ENCODE data around the gene ERFE. TPM values are rescaled to one million over a fixed set of nuclear protein-coding genes. Genes with fewer than 3 reads are reported as not detected.

Gene ERFE
- total RNA-seq, 1 experiment from 2014 or later, result 18.1 TPM

DNA sequence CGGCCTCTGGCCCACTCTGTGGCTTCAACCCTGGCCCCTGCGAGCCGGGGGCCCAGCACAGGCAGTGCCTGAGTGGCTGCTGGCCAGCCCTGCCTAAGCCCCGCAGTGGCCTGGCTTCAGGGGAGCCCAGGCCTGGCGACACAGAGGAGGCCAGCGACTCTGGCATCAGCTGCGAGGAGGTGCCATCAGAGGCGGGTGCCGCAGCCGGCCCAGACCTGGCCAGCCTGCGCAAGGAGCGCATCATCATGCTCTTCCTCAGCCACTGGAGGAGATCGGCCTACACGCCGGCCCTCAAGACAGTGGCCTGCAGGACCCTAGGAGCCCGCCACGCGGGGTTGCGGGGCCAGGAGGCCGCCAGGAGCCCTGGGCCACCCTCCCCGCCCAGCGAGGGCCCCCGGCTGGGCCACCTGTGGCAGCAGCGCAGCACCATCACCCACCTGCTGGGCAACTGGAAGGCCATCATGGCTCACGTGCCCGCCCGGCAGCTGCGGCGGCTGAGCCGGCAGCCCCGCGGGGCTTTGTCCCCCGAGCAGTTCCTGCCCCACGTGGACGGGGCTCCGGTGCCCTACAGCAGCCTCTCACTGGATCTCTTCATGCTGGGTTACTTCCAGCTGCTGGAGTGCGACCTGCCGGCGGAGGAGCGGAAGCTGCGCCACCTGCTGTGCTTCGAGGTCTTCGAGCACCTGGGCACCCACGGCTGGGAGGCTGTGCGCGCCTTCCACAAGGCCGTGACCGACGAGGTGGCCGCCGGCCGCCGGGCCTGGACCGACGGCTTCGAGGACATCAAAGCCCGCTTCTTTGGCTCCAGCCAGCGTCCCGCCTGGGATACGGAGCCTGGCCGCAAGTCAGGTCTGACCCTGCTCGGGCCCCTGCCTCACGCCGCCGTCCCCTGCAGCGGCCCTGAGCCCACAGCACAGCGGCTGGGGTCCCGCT, 27.8 kb upstream of the ERFE start:
- TF ChIP-seq CTCF (IDR thresholded peaks at IDR 0.05; ENCODE audit: unreplicated experiment), result no peak
- H3K4me3 Mint-ChIP-seq (ENCODE audit: unreplicated experiment), result no peak overlapping the region
- DNase-seq (ENCODE audit: unreplicated experiment), result no peak
- no peaks in the 10 kb centered on the region for H3K27me3 Mint-ChIP-seq (ENCODE audit: insufficient read depth, unreplicated experiment)
- intact Hi-C loops (cut with micrococcal nuclease), result no loop called here
- ChIA-PET POLR2A (no interaction called here), CTCF (no interaction called here)
- BruUV-seq (replicated peaks), result no TSS peak
- no peaks in the 10 kb centered on the region for H3K36me3 Mint-ChIP-seq (ENCODE audit: insufficient read depth, unreplicated experiment)
- H3K27ac Mint-ChIP-seq (ENCODE audit: low read depth, unreplicated experiment), result no peak overlapping the region
- no peaks in the 10 kb centered on the region for H3K4me1 Mint-ChIP-seq (ENCODE audit: insufficient read depth, unreplicated experiment)
- no peaks in the 10 kb centered on the region for H3K9me3 Mint-ChIP-seq (ENCODE audit: unreplicated experiment)

GRCh38 chr2:238131761-238132462, 26.9 kb upstream of the ERFE start:
- no peak for DNase-seq (ENCODE audit: unreplicated experiment)
- intact Hi-C loops (cut with micrococcal nuclease), result no loop called here
- Mint-ChIP-seq H3K27me3 (ENCODE audit: insufficient read depth, unreplicated experiment) (no peaks in the 10 kb centered on the region), H3K36me3 (ENCODE audit: insufficient read depth, unreplicated experiment) (no peaks in the 10 kb centered on the region), H3K27ac (ENCODE audit: low read depth, unreplicated experiment) (no peak overlapping the region), H3K4me1 (ENCODE audit: insufficient read depth, unreplicated experiment) (no peaks in the 10 kb centered on the region), H3K9me3 (ENCODE audit: unreplicated experiment) (no peaks in the 10 kb centered on the region), H3K4me3 (ENCODE audit: unreplicated experiment) (no peak overlapping the region)
- no peak for TF ChIP-seq CTCF (IDR thresholded peaks at IDR 0.05; ENCODE audit: unreplicated experiment)
- BruUV-seq (replicated peaks), result no TSS peak
- POLR2A ChIA-PET, result no interaction called here
- CTCF ChIA-PET, result interaction anchor here (0.7 kb wide), 1 partner anchor 45 kb away, joined by 3 read pairs; no protein-coding TSS in a partner anchor

DNA sequence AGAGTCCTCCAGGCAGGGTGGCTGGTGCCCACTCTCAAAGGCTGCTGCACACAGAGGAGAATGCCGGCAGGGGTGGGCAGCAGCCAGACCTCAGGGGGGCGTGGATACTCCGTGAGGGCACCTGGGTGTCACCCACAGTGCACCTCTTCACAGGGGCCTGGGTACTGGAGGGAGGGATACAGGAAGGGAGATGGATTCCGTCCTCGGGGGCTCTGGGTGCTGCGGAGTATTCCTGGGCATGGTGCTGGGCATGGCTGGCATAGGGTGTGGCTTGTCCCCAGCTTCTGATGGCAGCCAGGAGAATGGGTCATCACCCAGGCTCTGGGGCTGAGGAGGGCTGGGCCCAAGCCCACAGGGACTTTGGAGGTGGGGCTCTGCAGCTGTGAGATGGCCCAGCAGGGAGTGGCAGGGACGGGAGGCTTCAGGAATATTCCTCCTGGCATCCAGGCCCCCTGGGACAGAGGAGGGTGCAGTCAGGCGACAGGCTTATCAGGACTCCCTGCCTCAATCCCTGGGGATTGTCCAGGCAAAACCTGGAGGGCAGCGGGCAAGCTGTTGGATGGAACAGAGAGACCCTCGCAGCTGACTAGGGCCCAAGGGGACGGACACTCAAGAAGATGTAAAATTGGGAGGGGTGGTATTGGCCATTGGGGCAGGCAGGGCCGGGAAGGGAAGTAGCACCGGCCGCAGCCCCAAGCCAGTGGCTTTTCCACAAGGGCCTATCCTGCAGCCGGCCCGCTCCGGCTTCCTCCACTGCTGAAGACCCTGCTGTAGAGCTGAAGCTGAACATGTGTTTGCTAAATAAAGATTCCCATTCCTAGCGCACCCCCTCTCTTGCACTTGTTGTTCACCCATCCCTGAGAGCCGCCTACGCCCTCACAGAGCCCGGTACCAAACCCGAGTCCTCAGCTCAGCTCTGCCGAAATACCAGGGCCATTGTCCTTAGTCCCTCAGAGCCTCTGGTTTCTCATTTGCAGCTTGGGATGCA, 26.0 kb upstream of the ERFE start:
- intact Hi-C loops (cut with micrococcal nuclease), result no loop called here
- CTCF ChIA-PET, result interaction anchor here (0.6 to 0.7 kb wide), 2 partner anchors 46 to 104 kb away, joined by 3 read pairs; no protein-coding TSS in a partner anchor
- peaks cover 6% of the 10 kb centered on the region for H3K4me1 Mint-ChIP-seq (ENCODE audit: insufficient read depth, unreplicated experiment)
- BruUV-seq (replicated peaks), result no TSS peak
- H3K27me3 Mint-ChIP-seq (ENCODE audit: insufficient read depth, unreplicated experiment), result no peaks in the 10 kb centered on the region
- DNase-seq (ENCODE audit: unreplicated experiment), result no peak
- TF ChIP-seq CTCF (IDR thresholded peaks at IDR 0.05; ENCODE audit: unreplicated experiment), result no peak
- H3K4me3 Mint-ChIP-seq (ENCODE audit: unreplicated experiment), result no peak overlapping the region
- no peak overlapping the region for H3K27ac Mint-ChIP-seq (ENCODE audit: low read depth, unreplicated experiment)
- no peaks in the 10 kb centered on the region for H3K9me3 Mint-ChIP-seq (ENCODE audit: unreplicated experiment)
- H3K36me3 Mint-ChIP-seq (ENCODE audit: insufficient read depth, unreplicated experiment), result no peaks in the 10 kb centered on the region
- POLR2A ChIA-PET, result no interaction called here
